Fibroblast of villous mesenchyme (primary cell): ENCODE data around the gene TNIK. TPM values are rescaled to one million over a fixed set of nuclear protein-coding genes. Genes with fewer than 3 reads are reported as not detected.

Experiments
- DNase-seq: peaks from one replicate; pipeline ENCODE4 v3.0.0-alpha.2; 2010; ENCODE audit warnings: low read depth
- H3K4me3 ChIP-seq: 2 replicates; pipeline ENCODE4 v1.5.1; 2011; ENCODE audit warnings: low read depth, mild to moderate bottlenecking, low read length
- total RNA-seq: library from RNA; depleted of rRNA; stranded (reverse); fragments of >200 nt; gene quantifications from 2 replicates; pipeline ENCODE4 v1.2.3, GENCODE V29; 2012
- TF ChIP-seq, protein P1 (sequence below): IDR thresholded peaks from 2 replicates; pipeline ENCODE4 v1.5.1; 2012; ENCODE audit warnings: low read depth, mild to moderate bottlenecking, low read length; ENCODE audit not compliant: insufficient read depth

TNIK gene
- total RNA-seq, 1 donor = 5.2 TPM

DNA sequence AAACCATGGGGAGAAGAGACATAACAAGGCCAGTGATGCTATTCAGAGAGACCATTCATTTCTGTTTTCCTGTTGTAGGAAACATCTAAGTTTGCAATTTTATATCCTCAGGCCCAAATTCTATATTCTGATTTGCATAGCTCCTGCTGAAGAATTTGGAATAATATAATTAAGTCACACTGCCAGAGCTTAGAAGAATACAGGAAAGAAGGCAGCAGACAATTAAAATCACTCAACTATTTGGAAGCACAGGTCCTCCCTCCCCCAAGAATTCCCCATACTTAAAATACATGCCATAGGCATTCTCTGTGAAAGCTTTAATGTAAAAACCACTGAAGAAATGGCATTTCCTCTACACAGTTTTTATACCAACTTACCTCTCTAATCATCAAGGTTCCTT lies 366.7 kb downstream of the TNIK start:
- TF ChIP-seq, protein P1, sequence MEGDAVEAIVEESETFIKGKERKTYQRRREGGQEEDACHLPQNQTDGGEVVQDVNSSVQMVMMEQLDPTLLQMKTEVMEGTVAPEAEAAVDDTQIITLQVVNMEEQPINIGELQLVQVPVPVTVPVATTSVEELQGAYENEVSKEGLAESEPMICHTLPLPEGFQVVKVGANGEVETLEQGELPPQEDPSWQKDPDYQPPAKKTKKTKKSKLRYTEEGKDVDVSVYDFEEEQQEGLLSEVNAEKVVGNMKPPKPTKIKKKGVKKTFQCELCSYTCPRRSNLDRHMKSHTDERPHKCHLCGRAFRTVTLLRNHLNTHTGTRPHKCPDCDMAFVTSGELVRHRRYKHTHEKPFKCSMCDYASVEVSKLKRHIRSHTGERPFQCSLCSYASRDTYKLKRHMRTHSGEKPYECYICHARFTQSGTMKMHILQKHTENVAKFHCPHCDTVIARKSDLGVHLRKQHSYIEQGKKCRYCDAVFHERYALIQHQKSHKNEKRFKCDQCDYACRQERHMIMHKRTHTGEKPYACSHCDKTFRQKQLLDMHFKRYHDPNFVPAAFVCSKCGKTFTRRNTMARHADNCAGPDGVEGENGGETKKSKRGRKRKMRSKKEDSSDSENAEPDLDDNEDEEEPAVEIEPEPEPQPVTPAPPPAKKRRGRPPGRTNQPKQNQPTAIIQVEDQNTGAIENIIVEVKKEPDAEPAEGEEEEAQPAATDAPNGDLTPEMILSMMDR = no peak
- no peak for DNase-seq
- H3K4me3 ChIP-seq = no peak overlapping the region

DNA sequence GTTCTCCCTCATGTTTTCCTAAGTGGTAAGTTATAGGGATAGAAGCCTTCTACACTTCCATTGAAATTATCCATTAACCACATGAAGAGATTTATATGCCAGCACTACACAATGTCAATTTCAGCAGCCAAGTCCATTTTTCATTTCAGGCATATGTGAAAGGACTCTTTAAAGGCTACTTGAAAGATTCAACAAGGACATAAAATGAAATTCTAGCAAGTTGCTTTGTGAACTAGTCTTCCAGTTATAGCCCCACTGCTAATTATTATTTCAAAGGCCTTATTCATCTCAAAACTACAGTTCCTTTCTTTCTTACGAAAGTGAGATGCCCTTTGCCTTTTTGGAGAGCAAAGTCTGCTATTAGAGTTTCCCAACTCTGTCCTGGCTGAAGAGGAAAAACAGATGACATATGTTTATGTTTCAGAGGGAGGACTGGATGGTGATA lies 367.7 kb downstream of the TNIK start:
- DNase-seq = peak; percentile 92
- TF ChIP-seq, protein P1 = no peak
- H3K4me3 ChIP-seq = no peak overlapping the region

DNA sequence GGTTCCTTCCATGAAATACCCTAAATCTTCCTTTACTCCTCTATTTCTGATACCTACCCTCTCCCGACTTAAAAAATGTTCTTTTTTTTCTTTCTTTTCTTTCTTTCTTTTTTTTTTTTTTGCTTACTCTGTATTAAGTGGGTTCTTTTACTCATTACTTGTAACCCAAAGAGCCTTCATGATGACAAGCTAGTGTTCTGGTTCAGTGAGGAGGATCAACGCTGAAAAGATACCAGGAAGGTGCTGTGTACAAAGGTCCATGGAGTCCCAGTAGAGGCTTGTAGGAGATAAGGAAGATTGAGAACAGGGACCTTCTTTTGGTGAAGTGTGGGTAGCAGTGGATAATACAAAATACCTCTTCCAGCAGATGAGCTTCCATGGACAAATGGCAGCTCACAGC lies 369.9 kb downstream of the TNIK start:
- no peak for DNase-seq
- TF ChIP-seq, protein P1 = no peak
- no peak overlapping the region for H3K4me3 ChIP-seq

DNA sequence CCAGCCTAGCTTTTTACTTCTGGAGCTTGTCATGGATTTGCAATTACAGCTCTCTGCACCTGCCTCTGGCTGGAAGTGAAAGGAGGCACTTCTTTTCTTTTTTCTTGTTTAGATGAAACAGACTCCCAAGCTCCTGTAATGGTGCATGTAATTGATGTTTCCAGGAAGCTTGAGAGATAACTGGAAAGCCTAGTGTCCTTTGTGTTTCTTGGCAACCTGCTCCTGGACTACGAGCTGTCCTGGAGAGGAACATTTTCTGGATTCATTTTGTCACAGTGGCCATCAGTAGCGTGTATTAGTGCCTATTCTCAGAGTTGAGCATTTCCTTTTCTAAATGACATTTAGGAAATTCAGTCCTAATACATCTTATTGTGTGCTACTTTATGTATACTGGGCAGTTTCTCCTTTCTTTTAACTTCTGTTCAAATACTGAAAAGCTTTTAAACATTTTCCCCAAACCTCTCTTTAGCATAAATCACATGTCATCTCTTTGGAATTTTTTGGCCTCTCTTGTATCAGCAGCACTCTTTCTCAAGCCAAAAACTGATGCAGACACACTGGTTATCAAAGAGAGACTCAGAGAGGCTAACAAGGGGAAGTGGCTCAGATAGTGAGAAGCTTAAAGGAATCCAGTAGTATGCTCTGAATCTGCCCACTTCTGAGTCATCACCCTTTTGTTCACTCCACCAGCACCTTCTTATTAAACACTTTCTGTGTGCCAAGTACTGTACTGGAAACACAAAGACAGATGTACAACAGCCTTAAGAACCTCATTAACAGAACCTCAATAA lies 371.0 kb downstream of the TNIK start:
- DNase-seq = peak; percentile 87
- no peak overlapping the region for H3K4me3 ChIP-seq
- TF ChIP-seq, protein P1 = no peak

DNA sequence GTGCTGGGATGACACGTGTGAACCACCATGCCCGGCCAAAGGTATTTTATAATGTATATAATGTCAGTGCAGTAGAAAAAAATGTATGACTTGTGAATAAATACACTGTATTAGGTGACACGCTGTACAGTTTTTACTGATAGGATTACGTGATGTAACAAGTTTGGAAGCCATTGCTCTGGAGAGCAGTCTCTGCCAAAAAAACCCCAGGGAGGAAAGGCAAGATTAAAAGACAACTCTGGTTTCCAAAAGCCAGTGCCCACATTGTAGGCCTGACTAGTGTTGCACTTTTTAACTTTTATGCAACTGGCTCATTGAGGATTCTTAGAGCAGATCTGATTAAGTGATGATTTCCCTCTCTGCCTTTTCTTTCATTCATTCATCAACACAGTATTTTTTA lies 371.7 kb downstream of the TNIK start:
- TF ChIP-seq, protein P1 = no peak
- no peak overlapping the region for H3K4me3 ChIP-seq
- DNase-seq = no peak

DNA sequence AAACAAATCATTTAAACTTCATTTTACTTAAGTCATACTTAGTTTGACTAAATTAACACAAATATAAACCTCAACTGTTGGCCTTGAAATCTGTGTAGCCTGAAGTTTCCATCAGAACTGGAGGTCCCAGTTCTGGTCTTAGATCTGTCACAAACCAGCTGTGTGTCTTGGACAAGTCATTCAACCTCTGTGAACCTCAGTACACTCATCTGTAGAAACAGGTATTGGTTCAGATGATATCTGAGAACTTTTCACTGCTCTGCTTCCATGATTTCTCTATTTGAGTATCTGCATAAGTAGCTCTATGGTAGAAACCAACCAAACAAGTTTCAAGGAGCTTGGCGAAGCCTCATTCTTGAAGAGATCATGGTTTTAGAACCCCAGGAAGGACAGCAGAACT lies 373.3 kb downstream of the TNIK start:
- H3K4me3 ChIP-seq = no peak overlapping the region
- TF ChIP-seq, protein P1 = no peak
- no peak for DNase-seq

DNA sequence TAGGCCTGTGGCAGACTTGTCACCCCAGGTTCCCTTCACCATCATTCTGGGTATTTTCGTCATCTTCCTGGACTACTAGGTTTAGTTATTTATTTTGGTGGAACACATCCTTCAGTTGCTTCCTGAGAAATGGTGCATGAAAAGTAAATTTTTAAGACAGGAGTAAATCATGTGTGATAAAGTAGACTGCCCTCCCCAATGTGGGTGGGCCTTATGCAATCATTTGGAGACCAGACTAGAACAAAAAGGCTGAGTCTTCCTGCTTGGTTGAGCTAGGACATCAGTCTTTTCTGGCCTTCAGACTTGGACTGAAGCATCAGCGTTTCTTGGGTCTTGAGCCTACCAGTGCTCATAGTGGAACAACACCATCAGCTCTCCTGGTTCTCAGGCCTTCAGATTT lies 382.9 kb downstream of the TNIK start:
- no peak overlapping the region for H3K4me3 ChIP-seq
- no peak for DNase-seq
- TF ChIP-seq, protein P1 = no peak
